ENCODE measurements around the gene HSPA4.

GRCh38 chr5:133025804-133026663, 25.8 kb upstream of the HSPA4 start, which contains the start of gene ZCCHC10:
- TF ChIP-seq POLR2A (IDR thresholded peaks at IDR 0.05; ENCODE audit: low read depth, low read length) (peak; percentile 95), MAZ (IDR thresholded peaks at IDR 0.05; ENCODE audit: borderline replicate concordance, low read depth, low read length) (peak; percentile 77; the same call in 1 of the 2 replicates), SMC3 (IDR thresholded peaks at IDR 0.05; ENCODE audit: low read depth, low read length) (no peak), MAFK (IDR thresholded peaks at IDR 0.05; ENCODE audit: low read depth, low read length) (no peak)
- TF ChIP-seq, protein P1, sequence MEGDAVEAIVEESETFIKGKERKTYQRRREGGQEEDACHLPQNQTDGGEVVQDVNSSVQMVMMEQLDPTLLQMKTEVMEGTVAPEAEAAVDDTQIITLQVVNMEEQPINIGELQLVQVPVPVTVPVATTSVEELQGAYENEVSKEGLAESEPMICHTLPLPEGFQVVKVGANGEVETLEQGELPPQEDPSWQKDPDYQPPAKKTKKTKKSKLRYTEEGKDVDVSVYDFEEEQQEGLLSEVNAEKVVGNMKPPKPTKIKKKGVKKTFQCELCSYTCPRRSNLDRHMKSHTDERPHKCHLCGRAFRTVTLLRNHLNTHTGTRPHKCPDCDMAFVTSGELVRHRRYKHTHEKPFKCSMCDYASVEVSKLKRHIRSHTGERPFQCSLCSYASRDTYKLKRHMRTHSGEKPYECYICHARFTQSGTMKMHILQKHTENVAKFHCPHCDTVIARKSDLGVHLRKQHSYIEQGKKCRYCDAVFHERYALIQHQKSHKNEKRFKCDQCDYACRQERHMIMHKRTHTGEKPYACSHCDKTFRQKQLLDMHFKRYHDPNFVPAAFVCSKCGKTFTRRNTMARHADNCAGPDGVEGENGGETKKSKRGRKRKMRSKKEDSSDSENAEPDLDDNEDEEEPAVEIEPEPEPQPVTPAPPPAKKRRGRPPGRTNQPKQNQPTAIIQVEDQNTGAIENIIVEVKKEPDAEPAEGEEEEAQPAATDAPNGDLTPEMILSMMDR (conservative IDR thresholded peaks at IDR 0.05; ENCODE audit: low read depth, low read length): no peak
